ENCODE measurements around the gene EPHA4.

Gene EPHA4

DNA sequence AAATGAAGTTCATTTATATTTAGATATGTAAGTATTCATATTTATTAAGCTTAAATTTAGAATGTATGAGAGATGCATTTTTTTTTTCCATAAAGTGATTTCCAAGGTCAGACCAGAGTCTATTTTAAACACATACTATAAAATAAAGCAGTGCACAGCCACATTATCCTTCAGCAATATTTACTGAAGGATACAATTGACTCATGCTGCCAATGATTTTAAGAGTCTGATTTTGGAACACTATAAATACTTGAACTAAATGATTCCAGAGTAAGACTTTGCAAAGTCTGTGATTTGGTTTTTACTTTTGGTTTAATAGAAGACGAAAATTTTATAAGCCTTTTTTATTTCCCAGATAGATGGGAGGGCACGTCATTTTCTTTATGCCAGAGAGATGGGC, 107.1 kb downstream of the EPHA4 start:
- no peak for DNase-seq

DNA sequence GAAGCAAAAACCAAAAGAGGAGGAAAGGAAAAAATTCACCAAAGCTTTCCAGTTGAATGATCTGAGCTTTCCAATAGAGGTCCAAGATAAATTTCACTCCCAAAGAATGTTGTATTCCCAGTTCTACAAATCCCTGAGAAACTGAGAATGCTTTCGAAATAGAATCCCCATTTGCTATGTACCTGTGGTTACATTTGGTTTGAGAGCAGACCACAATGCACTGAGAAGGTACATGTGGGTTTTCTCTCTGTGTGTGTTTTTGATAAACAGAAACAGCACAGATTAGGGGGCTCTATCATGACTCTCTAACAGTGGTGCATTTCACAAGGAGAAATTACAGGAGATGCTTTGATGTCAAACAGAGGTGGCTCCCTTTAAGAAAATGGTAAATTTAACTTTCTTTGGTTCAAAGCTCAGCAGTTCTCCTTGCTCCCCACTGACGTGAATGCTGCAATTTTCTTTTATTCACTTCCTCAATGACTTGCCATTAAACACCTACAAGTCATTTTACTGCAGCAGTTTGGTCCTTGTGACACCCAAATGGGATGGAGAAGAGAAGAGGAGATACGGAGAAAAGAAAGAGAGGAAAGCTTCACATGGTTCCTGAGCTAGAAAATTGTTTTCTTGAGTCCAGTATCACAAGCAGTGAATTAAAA, 108.7 kb downstream of the EPHA4 start:
- no peak for DNase-seq

DNA sequence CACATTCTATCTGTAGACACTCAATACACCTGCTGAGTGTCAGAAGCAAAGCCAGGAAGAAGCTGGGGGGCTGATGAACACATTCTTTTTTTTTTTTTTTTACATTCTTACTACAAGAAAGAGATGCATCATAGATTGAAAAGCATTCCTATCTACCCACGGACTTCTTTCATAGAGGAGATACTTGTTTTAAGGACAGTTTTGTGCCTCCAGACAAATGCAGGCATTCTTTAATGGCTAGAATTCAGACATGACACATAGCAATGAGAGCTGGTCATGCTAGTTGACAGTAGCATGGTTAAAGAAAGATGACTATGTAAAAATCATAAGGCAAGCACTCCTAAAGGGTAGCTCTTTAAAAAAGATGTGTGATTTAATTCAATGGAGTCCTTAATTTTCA, 110.2 kb downstream of the EPHA4 start:
- no peak for DNase-seq

DNA sequence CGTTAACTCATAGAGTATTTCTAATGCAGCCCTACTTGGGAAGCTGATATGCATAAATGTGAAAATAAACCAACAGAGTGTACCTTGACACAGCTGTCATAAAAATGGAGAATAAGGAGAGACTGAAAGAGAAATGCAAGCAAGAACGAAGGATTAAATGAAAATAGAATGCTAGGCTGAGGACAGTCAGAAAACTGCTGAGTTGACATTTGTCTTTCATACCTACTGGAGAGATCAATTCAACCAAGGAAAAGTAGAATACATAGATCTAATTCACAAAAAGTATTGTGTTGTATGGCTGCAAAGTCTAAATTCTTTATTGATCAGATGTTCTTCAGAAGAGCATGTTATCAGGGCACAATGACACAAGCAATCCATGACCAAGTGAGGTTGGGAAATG, 112.0 kb downstream of the EPHA4 start:
- DNase-seq, result no peak

DNA sequence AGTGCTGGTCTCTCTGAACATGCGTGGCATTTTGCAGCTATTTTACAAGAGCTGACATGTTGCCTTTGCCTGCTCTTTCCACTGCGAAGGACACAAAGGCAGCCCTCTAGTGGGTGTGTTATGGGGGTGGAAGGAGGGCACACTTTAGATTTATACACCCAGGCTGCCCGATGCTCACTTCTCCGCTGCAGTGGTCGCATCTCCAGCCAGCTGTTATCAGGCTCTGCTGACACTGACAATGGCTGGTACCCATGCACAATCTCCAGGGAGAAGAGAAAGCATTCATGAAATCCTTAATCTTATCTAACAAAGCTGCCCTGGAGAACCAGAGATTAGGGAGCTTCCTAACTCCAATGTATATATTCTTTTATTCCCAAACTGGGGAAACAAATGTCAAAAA, 113.5 kb downstream of the EPHA4 start:
- DNase-seq, result no peak

DNA sequence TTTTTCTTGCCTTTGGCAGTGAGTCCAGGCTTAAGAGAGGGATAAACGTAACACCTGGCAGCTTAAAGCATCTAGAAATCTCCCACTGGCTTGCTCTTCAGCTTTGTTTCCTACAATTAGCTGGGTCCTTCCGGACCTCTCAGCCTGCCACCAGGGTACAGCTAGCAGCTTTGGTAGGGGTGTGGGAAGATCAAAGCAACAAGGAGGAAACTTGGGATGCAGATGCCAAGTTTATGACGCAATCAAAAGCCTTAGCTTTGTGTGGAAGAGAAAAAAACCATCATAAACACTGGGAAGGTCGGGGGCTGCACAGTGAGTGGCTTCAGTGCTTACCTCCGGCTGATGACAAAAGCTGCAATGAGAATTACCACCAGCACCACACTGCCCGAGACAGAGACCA, 116.9 kb downstream of the EPHA4 start:
- no peak for DNase-seq

DNA sequence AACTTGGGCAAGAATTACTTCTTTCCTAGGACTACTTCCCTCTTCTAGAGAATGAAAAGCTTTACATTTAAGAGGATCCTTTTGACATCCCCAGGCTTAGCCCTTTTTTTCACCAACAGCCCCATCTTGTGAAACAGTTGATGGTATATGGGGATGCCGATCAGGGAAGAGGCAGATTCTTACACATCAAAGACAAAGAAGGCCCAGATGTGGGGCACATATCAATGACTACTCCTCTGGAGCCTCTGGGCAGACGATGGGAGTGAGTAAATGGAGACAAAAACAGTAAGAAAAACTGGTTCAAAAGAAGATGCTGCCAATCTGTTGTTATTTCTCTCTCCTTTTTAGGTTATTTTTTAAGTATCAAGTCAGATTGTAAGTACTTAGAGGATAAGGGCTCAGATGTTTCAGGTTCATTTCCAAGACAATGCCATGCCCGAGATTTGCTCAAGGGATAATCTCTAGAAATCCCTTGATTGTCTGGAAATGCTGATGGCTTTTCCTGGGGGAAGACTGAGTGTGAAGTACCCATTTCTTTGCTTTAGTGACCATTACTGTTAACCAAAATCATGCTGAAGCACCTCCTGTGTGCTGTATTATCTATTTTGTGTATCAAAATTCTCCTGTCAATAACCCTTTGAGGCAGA, 117.5 kb downstream of the EPHA4 start:
- no peak for DNase-seq

DNA sequence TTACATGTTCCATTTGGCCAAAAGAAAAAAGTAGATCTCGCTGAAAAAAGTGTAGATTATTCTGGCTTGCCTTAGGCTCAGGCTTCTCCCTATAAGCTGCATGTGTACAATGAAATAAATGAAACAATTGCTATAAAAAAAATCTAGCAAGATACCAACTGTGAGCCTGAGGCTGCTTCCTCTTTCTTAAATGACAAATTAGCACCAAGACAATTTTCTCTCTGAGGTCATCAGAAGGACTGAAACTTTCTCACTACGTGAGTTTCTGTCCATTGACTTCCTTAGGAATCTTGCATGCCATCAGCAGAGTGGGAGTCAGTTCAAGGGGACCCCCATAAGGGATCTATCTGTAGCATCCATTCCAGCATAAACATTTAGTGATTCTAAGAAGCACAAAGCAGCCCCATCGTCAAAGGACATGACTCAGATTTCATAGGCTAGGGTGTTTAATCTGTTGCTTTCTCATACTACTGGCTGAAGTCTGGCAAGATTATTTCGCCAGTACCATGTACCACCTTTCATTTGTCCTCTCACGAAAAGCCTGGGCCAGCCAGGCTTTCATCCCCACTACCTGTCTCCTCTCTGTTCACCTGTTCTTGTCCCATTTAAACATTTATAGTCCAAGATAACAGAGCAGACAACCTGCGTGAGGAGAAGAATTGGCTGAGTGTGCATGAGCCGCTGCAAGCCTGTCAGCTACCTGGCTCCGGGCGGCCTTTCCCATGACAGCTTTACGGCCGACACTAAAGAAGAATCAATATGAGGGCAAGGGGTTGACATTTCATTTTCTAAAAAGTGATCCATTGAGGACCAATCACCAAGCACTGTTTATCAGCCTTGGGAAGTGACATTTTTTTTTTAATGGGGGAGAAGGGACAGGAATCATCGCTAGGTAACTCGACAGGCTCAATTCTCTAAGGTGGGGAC, 120.0 kb downstream of the EPHA4 start:
- DNase-seq, result no peak

DNA sequence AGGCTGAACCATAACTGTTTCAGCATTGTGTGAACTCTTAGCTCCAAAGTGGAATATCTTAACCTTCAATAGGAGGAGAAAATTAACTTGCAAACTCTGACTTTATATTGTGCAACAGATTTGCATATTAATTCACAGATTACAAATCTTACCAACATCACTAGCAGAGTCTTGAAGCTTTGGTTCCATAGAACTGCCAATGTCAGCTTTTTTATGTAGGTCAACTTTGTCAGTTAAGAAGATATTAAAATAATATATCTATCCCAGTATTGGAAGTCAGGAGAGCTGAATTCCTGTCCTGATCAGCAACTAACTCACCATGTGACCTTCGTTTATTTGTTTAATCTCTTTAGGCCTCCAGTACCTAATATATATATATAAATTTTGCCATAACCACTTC, 121.8 kb downstream of the EPHA4 start:
- no peak for DNase-seq

DNA sequence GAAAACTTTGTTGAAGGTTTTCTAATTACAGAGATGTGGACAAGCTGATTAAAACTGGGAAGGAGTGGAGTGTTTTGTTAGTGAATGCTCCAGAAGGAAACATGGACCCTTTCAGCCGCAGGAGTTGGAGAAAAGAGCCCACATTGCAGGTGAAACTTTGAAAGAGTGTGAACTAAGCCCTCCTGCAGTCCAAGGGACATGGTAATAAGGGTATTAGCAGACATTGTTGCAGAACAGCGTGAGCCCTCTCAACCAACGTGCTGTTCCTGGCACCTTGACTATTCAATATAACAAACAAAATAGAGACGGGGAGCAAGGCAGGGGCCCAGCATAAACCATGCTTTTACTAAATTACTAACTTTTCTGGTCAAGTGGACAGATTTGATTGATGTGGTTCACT, 122.7 kb downstream of the EPHA4 start:
- no peak for DNase-seq

DNA sequence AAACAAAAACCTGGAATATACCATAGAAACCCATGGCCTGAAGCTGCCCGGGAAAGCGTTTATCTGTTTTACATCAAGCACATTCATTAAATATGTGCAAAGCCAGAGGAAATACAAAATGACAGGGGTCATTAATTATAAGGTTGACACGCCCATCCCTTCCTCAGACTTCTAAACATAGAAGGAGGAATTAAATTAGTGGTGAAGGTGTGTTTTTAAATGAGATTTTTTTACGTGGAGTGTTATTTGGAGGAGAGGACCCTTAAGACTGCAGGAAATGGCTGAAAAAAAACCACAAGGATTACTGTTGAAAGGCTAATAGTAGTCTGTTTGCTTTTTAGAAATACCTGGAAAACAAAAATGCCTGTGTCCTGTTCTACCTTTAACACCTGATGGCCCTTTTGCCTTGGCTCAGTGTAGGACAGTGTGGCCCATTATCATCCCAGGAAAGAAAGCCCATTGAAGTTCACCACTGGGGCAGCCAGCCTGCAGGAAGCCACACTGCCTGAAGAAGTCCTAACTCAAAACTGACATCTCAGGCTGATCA, 123.2 kb downstream of the EPHA4 start:
- DNase-seq, result no peak

DNA sequence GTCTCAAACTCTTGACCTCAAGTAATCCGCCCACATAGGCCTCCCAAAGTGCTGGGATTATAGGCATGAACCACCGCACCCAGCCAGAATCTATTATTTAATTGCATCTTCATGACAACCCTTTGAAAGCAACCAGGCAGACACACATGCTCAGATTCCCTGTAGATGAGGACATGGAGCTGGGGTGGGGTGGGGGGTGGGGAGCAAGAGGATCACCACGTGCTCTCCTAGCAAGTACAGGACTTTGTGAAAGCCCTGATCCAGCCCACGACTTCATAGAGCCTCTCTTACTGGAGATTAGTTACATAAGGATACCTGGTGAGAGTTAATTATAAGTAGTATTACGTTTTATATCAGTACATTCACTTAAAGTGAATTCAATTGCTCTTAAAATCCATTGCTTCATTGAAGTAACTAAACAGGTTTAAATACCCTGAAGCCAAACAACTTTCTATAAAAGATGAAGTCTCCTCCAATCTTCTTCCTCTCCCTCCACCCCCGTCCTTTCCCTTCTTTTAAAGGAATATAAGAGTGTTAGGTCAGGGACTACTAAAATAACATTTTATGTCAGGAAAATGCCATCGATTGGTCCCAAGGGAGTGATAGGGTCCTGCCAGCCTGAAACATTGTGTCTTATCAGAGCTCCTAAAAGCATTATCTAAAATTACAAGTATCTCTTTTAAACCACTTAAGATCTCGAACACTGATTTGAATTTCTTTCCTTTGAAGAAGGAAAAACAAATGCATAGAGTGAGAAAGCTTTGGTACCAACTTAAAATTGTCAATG, 123.9 kb downstream of the EPHA4 start:
- DNase-seq, result no peak

DNA sequence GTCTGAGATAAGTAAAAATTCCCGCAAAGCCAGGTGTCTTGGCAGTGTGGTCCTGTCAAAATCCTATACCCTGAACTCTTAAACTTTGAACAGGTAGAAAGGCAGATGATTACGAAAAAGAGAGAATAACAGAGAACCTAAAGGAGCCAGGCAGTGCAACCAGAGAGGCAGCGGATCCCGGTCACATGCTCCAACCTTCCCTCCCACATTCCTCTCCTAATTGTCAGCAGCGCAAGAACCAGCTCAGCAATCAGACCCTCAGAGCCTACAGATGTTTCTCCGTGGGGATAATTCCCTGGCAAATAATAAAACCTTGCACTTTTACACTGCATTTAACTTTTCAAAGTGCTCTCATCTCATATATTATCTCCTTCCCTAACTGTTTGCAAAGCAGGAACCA, 124.8 kb downstream of the EPHA4 start:
- DNase-seq, result no peak

DNA sequence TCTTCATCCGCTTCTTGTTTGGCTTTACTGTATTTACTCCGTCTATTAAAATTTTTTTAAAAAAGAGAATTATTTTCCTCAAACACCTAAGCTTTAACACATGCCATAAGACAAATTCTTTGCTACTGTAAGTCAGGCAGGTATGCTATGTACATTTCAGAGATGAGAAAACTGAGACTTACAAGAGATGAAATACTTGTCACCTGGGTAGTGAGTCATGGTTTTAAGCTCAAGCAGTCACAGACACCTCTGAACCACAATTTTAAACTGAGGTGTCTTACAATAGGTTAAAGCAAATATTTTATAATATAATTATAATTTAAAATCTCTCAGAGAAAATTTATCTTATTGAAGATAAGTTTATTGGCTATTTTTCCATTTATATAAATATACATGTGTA, 126.0 kb downstream of the EPHA4 start:
- DNase-seq, result no peak

DNA sequence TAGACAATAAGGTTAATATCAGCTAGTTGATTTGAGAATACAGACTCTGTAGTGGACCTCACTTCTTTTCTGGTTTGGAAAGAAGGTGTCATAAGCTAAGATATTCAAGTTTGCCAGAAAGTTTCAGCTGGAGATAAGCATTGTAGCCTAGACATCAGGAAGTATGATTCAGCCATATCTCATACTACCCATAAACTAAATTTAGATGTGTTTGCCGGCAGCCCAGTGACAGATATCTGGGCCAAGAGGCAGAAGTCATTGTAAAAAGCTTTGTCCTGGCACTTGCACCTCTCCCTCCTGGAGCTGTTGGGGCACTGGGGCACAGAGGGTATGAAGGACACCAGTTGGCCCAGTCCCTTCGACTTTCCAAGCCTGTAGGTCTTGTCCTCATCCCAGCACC, 128.0 kb downstream of the EPHA4 start:
- DNase-seq, result no peak

DNA sequence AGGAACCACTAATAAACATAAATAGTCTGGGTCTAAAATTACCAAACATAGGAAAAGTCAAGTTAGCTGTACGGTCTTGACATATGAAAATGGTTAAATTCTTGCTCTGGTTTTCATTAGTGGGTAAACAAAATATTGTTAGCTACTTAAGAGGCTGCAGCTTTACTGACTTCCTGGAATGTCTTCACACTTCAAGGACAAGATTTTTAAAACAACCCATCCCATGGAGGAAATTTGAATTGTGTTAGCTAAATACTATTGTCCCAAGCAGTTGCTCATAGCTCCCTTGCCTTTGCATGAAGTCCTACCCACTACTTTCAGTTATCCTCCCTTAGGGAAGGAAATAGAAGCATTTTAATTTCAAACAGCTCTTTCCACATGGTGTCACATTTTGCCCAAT, 128.5 kb downstream of the EPHA4 start:
- no peak for DNase-seq

DNA sequence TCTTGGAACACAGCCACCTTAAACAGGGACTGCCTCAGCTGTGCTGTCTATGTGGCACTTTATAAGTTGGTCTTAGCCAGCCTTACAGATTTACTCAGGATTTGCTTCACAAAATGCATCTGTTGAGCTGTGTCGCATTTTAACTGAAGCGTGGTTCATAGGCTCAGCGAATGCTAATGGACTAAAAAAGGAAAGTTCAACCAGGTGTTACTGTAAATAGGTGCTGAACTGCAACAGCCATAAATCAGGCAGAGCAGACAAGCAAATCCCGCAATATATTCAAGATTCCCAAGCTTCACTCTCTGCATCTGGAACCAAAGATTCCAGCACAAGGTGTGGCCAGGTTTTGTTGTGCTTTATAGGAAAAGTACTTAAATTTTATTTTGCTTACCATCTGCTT, 130.0 kb downstream of the EPHA4 start:
- no peak for DNase-seq

DNA sequence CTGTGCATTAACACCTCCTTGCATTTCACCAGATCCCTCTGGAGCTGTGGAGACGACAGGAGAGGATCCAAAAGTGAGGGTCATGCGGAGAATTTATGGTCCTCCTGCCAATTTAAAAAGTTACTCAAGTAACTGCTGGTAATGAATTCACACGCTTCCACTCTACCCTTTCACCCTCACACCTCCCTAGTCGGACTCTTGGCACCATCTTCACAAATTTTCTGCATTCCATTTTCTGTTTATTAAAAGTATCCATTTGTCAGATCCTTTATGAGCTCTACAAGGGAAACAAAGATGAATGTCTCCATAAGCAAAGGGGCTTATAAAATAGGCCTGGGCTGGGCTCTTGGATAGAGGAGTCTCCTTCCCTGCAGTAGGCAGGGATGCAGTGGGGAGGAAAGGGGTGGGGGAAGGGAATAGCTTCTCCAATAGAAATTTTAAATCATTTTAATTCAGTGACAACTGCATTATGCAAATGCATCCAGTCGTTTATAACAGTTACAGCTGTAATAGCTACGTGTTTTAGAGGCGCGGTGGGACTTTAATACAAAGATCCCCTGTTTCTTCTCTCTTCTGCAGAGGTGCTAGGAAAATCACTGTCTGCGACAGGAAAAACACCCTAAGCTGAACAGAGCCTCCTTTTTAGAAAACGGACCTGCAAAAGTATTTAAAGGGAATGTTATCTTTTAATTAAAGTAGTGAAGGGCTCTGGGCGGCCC, 132.2 kb downstream of the EPHA4 start:
- DNase-seq, result no peak

DNA sequence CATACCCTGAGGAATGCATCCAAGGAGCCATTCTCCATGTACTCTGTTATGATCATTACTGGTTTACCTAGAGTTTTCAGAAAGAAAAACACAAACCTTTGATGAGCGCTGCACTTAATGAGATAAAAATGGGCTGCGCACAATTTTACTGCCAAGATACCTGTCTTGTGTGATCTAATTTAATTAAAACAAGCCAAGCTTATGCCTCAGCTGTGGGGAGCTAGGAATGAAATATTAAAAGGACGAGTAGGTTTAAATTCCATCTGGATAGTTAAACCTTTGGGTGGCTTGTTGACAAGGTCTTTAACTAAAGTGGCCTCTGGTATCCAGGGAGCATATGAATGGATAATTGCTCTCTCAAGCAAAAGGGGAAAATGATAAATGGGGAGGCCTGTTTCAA, 135.0 kb downstream of the EPHA4 start:
- no peak for DNase-seq

DNA sequence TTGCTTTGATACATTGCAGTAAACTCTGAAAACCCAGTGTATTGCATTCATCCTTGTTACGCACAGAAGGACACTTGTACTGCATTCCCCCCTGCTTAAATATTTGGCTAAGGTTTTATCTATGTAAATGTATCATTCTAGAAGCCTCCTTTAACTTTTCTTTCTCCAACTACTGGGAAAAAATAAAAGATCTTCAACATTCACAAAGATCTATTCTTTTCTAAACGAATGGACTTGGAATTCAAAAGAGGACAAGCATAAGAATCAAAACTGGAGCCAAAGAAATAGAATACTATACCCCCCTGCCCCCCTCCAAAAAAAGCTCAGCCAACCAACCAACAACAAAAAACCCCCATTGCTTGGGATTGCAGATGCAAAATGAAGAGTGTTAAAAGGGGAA, 136.9 kb downstream of the EPHA4 start:
- DNase-seq, result no peak

DNA sequence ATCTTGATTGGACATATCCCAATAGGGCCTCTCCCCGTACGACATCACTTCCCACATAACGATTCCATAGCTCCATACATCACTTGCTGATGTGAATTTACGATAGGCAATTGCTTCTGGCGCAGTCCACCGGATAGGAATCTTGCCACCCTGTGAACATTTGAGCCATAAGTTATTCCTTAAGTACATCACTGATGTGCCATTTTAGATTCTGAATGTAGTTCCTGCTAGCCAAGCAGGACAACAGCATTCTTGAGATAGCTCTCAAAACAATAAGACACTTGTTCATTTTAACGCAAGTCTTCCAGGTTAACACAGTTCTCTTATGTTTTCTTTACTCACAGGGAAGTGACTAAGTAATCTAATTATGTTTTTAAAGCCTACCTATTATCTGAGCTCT, 138.0 kb downstream of the EPHA4 start:
- DNase-seq, result no peak

DNA sequence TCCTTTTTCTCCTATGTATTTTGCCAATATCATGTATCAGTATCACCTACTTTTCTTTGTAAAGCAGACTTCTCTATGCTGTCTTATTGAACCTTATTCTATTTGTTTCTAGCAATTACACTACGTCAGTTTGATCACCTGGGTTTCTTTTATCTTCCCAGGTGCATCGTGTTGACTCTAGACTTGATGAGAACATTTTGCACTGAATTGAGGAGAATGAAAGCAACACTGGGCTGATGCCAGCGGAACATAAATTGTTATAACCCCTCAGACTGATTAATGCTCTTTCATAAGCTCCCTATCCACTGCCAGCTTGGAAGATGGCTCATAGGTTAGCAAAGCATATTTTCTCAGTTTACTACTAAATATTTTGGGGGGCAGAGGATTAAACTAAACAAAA, 140.6 kb downstream of the EPHA4 start:
- DNase-seq, result no peak
